ENCODE data around the gene PRKCE. TPM values are rescaled to one million over a fixed set of nuclear protein-coding genes. Genes with fewer than 3 reads are reported as not detected.

Gene PRKCE
- polyA plus RNA-seq, 1 of the 3 experiments (the other 2 are of a cell fraction), result 16.3 TPM

- TF ChIP-seq TEAD4 (IDR thresholded peaks at IDR 0.05; ENCODE audit: borderline replicate concordance, insufficient read depth), result no peak
- no peak for TF ChIP-seq NRF1 (IDR thresholded peaks at IDR 0.05; ENCODE audit: low read depth, low read length)
These were observed 378.9 kb downstream of the PRKCE start (continued) for GRCh38 chr2:46030330-46030729.

GRCh38 chr2:46032161-46032813 is 380.8 kb downstream of the PRKCE start:
- Histone ChIP-seq H3K4me2 (no peak overlapping the region), H3F3A (replicated peaks; ENCODE audit: insufficient read depth) (no peaks in the 10 kb centered on the region), H3K4me3 (ENCODE audit: low read depth in 2 of 2, low read length in 1 of 2) (no peak overlapping the region), H3K36me3 (replicated peaks in 1 of 2; ENCODE audit: control insufficient read depth in 1 of 2, insufficient read depth in 2 of 2, low read length in 1 of 2) (no peaks in the 10 kb centered on the region), H3K27ac (ENCODE audit: low read depth in 2 of 2, low read length in 1 of 2) (no peak overlapping the region), H3K9me2 (no peaks in the 10 kb centered on the region), H4K20me1 (ENCODE audit: insufficient read depth) (no peaks in the 10 kb centered on the region), H3K9ac (no peak overlapping the region), H2AFZ (ENCODE audit: low read depth) (no peak overlapping the region), H3K9me3 (no peaks in the 10 kb centered on the region), H3K79me2 (ENCODE audit: insufficient read depth) (no peaks in the 10 kb centered on the region), H3K4me1 (ENCODE audit: control insufficient read depth in 1 of 2, insufficient read depth in 2 of 2, low read depth in 1 of 2, low read length in 1 of 2) (peaks cover 0 to 5% of the 10 kb centered on the region in 2 experiments; a peak in 1 of 4 replicates), H3K27me3 (ENCODE audit: insufficient read depth) (no peaks in the 10 kb centered on the region)
- ChIA-PET CTCF (interaction anchor here (0.6 to 0.8 kb wide), 2 partner anchors 12 to 427 kb away, joined by 3 read pairs; no protein-coding TSS in a partner anchor), POLR2A (no interaction called here)
- no peak for TF ChIP-seq GABPA (IDR thresholded peaks at IDR 0.05; ENCODE audit: low read depth)
- TF ChIP-seq, protein P1, sequence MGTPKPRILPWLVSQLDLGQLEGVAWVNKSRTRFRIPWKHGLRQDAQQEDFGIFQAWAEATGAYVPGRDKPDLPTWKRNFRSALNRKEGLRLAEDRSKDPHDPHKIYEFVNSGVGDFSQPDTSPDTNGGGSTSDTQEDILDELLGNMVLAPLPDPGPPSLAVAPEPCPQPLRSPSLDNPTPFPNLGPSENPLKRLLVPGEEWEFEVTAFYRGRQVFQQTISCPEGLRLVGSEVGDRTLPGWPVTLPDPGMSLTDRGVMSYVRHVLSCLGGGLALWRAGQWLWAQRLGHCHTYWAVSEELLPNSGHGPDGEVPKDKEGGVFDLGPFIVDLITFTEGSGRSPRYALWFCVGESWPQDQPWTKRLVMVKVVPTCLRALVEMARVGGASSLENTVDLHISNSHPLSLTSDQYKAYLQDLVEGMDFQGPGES (IDR thresholded peaks at IDR 0.05; ENCODE audit: low read depth, low read length), result no peak
- TF ChIP-seq RXRA (IDR thresholded peaks at IDR 0.05; ENCODE audit: borderline replicate concordance, low read depth), result no peak
- TF ChIP-seq MXI1 (IDR thresholded peaks at IDR 0.05; ENCODE audit: low read depth, low read length), result no peak
- no peak for TF ChIP-seq NRF1 (IDR thresholded peaks at IDR 0.05; ENCODE audit: low read depth, low read length)
- TF ChIP-seq GATA2 (CRISPR knock-in tag; IDR thresholded peaks at IDR 0.05), result no peak
- TF ChIP-seq SMC3 (IDR thresholded peaks at IDR 0.05; ENCODE audit: low read depth, low read length), result no peak
- TF ChIP-seq FOSL2 (IDR thresholded peaks at IDR 0.05; ENCODE audit: borderline replicate concordance, low read depth), result no peak
- TF ChIP-seq POLR2AphosphoS5 (IDR thresholded peaks at IDR 0.05; ENCODE audit: low read depth, low read length), result no peak
- TF ChIP-seq RCOR1 (IDR thresholded peaks at IDR 0.05; ENCODE audit: low read length), result no peak
- no peak for TF ChIP-seq FOXM1 (IDR thresholded peaks at IDR 0.05; ENCODE audit: low read depth)
- no peak for TF ChIP-seq YY1 (IDR thresholded peaks at IDR 0.05; ENCODE audit: low read depth)
- TF ChIP-seq MEF2A (IDR thresholded peaks at IDR 0.05; ENCODE audit: borderline replicate concordance, low read depth), result no peak
- no peak for TF ChIP-seq USF1 (IDR thresholded peaks at IDR 0.05; ENCODE audit: borderline replicate concordance, low read depth)
- TF ChIP-seq, protein P2, sequence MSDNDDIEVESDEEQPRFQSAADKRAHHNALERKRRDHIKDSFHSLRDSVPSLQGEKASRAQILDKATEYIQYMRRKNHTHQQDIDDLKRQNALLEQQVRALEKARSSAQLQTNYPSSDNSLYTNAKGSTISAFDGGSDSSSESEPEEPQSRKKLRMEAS (IDR thresholded peaks at IDR 0.05; ENCODE audit: low read depth), result no peak
- TF ChIP-seq, protein P3, sequence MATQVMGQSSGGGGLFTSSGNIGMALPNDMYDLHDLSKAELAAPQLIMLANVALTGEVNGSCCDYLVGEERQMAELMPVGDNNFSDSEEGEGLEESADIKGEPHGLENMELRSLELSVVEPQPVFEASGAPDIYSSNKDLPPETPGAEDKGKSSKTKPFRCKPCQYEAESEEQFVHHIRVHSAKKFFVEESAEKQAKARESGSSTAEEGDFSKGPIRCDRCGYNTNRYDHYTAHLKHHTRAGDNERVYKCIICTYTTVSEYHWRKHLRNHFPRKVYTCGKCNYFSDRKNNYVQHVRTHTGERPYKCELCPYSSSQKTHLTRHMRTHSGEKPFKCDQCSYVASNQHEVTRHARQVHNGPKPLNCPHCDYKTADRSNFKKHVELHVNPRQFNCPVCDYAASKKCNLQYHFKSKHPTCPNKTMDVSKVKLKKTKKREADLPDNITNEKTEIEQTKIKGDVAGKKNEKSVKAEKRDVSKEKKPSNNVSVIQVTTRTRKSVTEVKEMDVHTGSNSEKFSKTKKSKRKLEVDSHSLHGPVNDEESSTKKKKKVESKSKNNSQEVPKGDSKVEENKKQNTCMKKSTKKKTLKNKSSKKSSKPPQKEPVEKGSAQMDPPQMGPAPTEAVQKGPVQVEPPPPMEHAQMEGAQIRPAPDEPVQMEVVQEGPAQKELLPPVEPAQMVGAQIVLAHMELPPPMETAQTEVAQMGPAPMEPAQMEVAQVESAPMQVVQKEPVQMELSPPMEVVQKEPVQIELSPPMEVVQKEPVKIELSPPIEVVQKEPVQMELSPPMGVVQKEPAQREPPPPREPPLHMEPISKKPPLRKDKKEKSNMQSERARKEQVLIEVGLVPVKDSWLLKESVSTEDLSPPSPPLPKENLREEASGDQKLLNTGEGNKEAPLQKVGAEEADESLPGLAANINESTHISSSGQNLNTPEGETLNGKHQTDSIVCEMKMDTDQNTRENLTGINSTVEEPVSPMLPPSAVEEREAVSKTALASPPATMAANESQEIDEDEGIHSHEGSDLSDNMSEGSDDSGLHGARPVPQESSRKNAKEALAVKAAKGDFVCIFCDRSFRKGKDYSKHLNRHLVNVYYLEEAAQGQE (IDR thresholded peaks at IDR 0.05; ENCODE audit: low read depth, low read length), result no peak
- no peak for TF ChIP-seq TEAD4 (IDR thresholded peaks at IDR 0.05; ENCODE audit: borderline replicate concordance, insufficient read depth)
- 94% methylated on average over 8 of the region's 8 CpGs for WGBS (ENCODE audit: low lambda C conversion rate)
- DNase-seq, result no peak

Measured in SK-N-SH (cell line).